ENCODE measurements around the gene ATP2B3.

ATP2B3 gene

DNA sequence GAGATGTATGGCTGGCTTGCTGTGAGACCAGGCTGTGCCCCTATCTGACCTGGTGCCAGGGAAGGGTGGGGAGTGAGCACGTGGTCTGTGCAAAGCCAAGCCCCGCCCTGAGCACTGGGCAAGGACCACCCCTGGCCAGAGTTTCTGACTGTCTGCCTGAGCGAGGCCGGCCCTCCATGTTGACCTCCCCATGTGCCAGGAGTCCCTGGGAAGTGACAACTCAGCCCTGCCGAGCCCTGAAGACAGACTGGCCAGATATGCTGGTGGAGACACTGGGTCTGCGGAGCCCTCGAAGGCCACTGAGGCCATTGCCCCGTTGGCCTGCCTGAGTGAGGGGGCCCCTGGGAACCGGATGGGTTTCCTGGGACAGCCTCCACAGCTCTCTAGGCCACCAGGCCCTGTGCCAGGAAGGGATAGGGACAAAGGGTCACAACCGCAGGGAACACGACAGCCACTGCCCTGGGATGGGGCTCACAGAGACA, 29.8 kb upstream of the ATP2B3 start:
- H3K4me1 ChIP-seq (ENCODE audit: insufficient read depth, low read length, poor library complexity, severe bottlenecking) = no peaks in the 10 kb centered on the region

DNA sequence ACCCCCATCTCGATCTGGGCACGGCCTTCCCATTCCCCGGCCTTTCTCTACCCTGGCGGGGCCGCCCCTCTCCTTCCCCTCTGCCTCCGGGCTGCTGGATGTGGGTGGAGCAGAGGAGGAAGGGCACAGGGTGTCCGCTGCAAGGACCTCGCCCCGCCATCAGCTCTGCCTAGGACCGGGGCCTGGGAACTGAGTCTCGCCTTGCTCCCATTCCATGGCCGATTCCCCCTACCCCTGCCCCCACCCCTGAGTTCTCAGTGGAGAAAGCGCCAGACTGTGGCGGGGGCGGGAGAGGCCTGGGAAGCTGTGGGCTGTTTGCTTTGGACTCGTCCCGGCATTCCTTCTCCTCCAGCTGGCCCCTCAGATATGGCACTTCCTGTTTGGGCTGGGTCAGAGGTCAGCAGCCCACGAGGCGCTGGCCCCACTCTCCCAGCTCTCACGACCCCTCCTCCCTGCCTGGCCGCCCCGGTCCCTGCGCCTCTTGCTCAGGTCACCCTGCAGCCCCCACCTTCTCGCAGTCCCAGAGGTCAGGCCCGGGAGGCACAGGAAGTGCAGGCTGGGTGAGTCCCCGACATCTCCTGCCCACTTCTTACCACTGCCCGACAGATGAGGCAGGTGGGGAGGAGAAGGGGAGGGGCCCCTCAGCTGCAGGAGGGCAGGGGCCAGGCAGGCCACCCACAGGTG, 29.1 kb upstream of the ATP2B3 start:
- no peaks in the 10 kb centered on the region for H3K36me3 ChIP-seq (ENCODE audit: insufficient read depth, low read length)
- H3K4me3 ChIP-seq (ENCODE audit: low read length, poor library complexity, severe bottlenecking) = no peak overlapping the region
- H3K4me2 ChIP-seq (ENCODE audit: low read depth, low read length, poor library complexity, severe bottlenecking) = no peak overlapping the region
- H3K27me3 ChIP-seq (ENCODE audit: insufficient read depth, low read length, poor library complexity, severe bottlenecking) = no peaks in the 10 kb centered on the region
- TF ChIP-seq, protein P1, sequence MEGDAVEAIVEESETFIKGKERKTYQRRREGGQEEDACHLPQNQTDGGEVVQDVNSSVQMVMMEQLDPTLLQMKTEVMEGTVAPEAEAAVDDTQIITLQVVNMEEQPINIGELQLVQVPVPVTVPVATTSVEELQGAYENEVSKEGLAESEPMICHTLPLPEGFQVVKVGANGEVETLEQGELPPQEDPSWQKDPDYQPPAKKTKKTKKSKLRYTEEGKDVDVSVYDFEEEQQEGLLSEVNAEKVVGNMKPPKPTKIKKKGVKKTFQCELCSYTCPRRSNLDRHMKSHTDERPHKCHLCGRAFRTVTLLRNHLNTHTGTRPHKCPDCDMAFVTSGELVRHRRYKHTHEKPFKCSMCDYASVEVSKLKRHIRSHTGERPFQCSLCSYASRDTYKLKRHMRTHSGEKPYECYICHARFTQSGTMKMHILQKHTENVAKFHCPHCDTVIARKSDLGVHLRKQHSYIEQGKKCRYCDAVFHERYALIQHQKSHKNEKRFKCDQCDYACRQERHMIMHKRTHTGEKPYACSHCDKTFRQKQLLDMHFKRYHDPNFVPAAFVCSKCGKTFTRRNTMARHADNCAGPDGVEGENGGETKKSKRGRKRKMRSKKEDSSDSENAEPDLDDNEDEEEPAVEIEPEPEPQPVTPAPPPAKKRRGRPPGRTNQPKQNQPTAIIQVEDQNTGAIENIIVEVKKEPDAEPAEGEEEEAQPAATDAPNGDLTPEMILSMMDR (conservative IDR thresholded peaks at IDR 0.05; ENCODE audit: low read length) = no peak
- TF ChIP-seq EZH2phosphoT487 (IDR thresholded peaks at IDR 0.05; ENCODE audit: borderline replicate concordance) = no peak
- no peaks in the 10 kb centered on the region for H3K9me3 ChIP-seq (ENCODE audit: insufficient read depth, low read depth, low read length)
- H3K9me2 ChIP-seq (replicated peaks; ENCODE audit: low read depth, low read length) = no peaks in the 10 kb centered on the region
- no peaks in the 10 kb centered on the region for H3K4me1 ChIP-seq (ENCODE audit: insufficient read depth, low read length, poor library complexity, severe bottlenecking)
- H4K20me1 ChIP-seq (ENCODE audit: insufficient read depth, low read length, poor library complexity, severe bottlenecking) = no peaks in the 10 kb centered on the region
- no peaks in the 10 kb centered on the region for H3K79me2 ChIP-seq (ENCODE audit: insufficient read depth, low read length)
- H2AFZ ChIP-seq (ENCODE audit: low read length) = no peak overlapping the region
- H3K9ac ChIP-seq (ENCODE audit: low read depth, low read length, poor library complexity, severe bottlenecking) = no peak overlapping the region
- no peaks in the 10 kb centered on the region for H3F3A ChIP-seq (ENCODE audit: low read depth)

More for the DNA sequence above, 29.8 kb upstream of the ATP2B3 start:
- no peak for TF ChIP-seq EZH2phosphoT487 (IDR thresholded peaks at IDR 0.05; ENCODE audit: borderline replicate concordance)
- TF ChIP-seq, protein P1 (conservative IDR thresholded peaks at IDR 0.05; ENCODE audit: low read length) = no peak
- no peak overlapping the region for H3K4me3 ChIP-seq (ENCODE audit: low read length, poor library complexity, severe bottlenecking)
- H3K4me2 ChIP-seq (ENCODE audit: low read depth, low read length, poor library complexity, severe bottlenecking) = no peak overlapping the region
- no peaks in the 10 kb centered on the region for H3F3A ChIP-seq (ENCODE audit: low read depth)
- H4K20me1 ChIP-seq (ENCODE audit: insufficient read depth, low read length, poor library complexity, severe bottlenecking) = no peaks in the 10 kb centered on the region
- H3K36me3 ChIP-seq (ENCODE audit: insufficient read depth, low read length) = no peaks in the 10 kb centered on the region
- H3K27me3 ChIP-seq (ENCODE audit: insufficient read depth, low read length, poor library complexity, severe bottlenecking) = no peaks in the 10 kb centered on the region
- H3K9me2 ChIP-seq (replicated peaks; ENCODE audit: low read depth, low read length) = no peaks in the 10 kb centered on the region
- H3K9ac ChIP-seq (ENCODE audit: low read depth, low read length, poor library complexity, severe bottlenecking) = no peak overlapping the region
- no peaks in the 10 kb centered on the region for H3K79me2 ChIP-seq (ENCODE audit: insufficient read depth, low read length)
- no peaks in the 10 kb centered on the region for H3K9me3 ChIP-seq (ENCODE audit: insufficient read depth, low read depth, low read length)
- H2AFZ ChIP-seq (ENCODE audit: low read length) = no peak overlapping the region

DNA sequence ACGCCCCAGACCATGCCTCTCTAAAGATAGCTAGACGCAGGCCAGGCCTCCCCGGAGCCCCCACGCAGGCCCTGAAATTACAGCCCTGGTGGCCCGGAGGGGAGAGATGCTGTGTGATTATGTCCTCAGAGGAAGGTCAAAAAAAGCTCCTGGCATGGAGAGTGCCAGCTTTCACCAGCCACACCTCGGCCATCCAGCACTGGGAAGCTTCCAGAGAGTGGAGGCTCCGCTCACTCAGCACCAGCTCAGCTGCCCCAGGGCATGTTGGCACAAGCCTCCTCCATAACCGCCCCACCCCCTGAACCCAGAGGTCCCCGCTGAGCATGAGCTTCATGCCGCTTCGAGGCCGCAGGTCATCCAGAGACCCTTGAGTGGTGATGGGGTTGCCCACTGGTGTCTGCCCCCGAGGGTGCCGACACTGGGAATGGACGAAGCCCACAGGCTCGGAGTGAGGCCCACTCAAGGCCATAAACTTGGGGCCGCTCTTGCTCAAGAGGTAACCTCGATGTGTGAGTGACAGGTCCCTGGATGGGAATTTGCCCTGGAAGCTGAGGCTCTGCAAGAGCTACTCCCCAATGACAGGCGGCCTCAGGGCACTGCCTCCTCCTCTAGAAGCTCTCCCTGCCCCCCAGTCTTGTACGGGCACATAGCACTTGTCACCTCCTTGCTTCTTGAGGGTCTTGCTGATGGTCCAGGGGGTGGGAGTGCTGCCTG, 27.1 kb upstream of the ATP2B3 start:
- no peaks in the 10 kb centered on the region for H3F3A ChIP-seq (ENCODE audit: low read depth)
- no peak overlapping the region for H3K9ac ChIP-seq (ENCODE audit: low read depth, low read length, poor library complexity, severe bottlenecking)
- H4K20me1 ChIP-seq (ENCODE audit: insufficient read depth, low read length, poor library complexity, severe bottlenecking) = no peaks in the 10 kb centered on the region
- H3K4me3 ChIP-seq (ENCODE audit: low read length, poor library complexity, severe bottlenecking) = no peak overlapping the region
- no peaks in the 10 kb centered on the region for H3K4me1 ChIP-seq (ENCODE audit: insufficient read depth, low read length, poor library complexity, severe bottlenecking)
- no peak for TF ChIP-seq EZH2phosphoT487 (IDR thresholded peaks at IDR 0.05; ENCODE audit: borderline replicate concordance)
- TF ChIP-seq, protein P1 (conservative IDR thresholded peaks at IDR 0.05; ENCODE audit: low read length) = no peak
- H3K27me3 ChIP-seq (ENCODE audit: insufficient read depth, low read length, poor library complexity, severe bottlenecking) = no peaks in the 10 kb centered on the region
- no peaks in the 10 kb centered on the region for H3K9me3 ChIP-seq (ENCODE audit: insufficient read depth, low read depth, low read length)
- H3K79me2 ChIP-seq (ENCODE audit: insufficient read depth, low read length) = no peaks in the 10 kb centered on the region
- no peaks in the 10 kb centered on the region for H3K36me3 ChIP-seq (ENCODE audit: insufficient read depth, low read length)
- no peaks in the 10 kb centered on the region for H3K9me2 ChIP-seq (replicated peaks; ENCODE audit: low read depth, low read length)
- H3K4me2 ChIP-seq (ENCODE audit: low read depth, low read length, poor library complexity, severe bottlenecking) = no peak overlapping the region
- H2AFZ ChIP-seq (ENCODE audit: low read length) = no peak overlapping the region
